H1 (cell line): ENCODE data around the gene TCF25.

Experiments
- CEBPB ChIP-seq: IDR thresholded peaks from 2 replicates; pipeline ENCODE4 v1.6.1; 2012; ENCODE audit warnings: low read depth, low read length
- SP2 ChIP-seq: IDR thresholded peaks from 2 replicates; pipeline ENCODE4 v1.6.1; 2012; ENCODE audit warnings: mild to moderate bottlenecking, low read length, inconsistent platforms
- TF ChIP-seq, protein P1 (sequence below): IDR thresholded peaks from 2 replicates; pipeline ENCODE4 v1.6.1; 2012; ENCODE audit warnings: inconsistent platforms

- TF ChIP-seq SP2: no peak
- TF ChIP-seq, protein P1, sequence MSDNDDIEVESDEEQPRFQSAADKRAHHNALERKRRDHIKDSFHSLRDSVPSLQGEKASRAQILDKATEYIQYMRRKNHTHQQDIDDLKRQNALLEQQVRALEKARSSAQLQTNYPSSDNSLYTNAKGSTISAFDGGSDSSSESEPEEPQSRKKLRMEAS: no peak
- no peak for TF ChIP-seq CEBPB
These were observed 32.2 kb downstream of the TCF25 start for GRCh38 chr16:89905511-89906139.
